ENCODE results near the gene ARHGAP22. TPM values are rescaled to one million over a fixed set of nuclear protein-coding genes. Genes with fewer than 3 reads are reported as not detected.

ARHGAP22 gene
- polyA plus RNA-seq, 3 donors: 1.5 to 7.8 (median 1.9) TPM

- H3K79me2 ChIP-seq (ENCODE audit: insufficient read depth, low read length): no peaks in the 10 kb centered on the region
- H3K4me3 ChIP-seq (replicated peaks in 1 of 3; ENCODE audit: low read depth in 2 of 3, low read length in 3 of 3): no peak overlapping the region
- H2AFZ ChIP-seq (ENCODE audit: insufficient read depth, low read depth, low read length, poor library complexity, severe bottlenecking): no peak overlapping the region
- H3K4me3 Mint-ChIP-seq: no peak overlapping the region
- WGBS (ENCODE audit: insufficient coverage): 100% methylated on average over 7 of the region's 10 CpGs
- intact Hi-C loops (cut with micrococcal nuclease): no loop called here
- H3K4me1 Mint-ChIP-seq: peaks cover 4% of the 10 kb centered on the region
- H3K36me3 Mint-ChIP-seq: no peaks in the 10 kb centered on the region
- no peak overlapping the region for H3K9ac ChIP-seq (ENCODE audit: insufficient read depth, low read length, poor library complexity, severe bottlenecking)
- no peak overlapping the region for H3K27ac ChIP-seq (ENCODE audit: low read depth in 1 of 2, low read length in 2 of 2)
- H3K27me3 Mint-ChIP-seq (ENCODE audit: low read depth in 3 of 3): peaks cover 0 to 4% (median 2%) of the 10 kb centered on the region in 3 donors
- H3K36me3 ChIP-seq (replicated peaks in 1 of 2; ENCODE audit: control insufficient read depth in 1 of 2, insufficient read depth in 2 of 2, low read length in 2 of 2): no peaks in the 10 kb centered on the region
- no peaks in the 10 kb centered on the region for H4K20me1 ChIP-seq (ENCODE audit: insufficient read depth, low read length)
- no peak overlapping the region for H3K27ac Mint-ChIP-seq
- no peaks in the 10 kb centered on the region for H3K9me3 Mint-ChIP-seq
- peaks cover 4 to 5% of the 10 kb centered on the region in 2 donors for H3K4me1 ChIP-seq (ENCODE audit: control insufficient read depth in 1 of 2, insufficient read depth in 2 of 2, low read length in 2 of 2)
- no peak overlapping the region for H3K4me2 ChIP-seq (replicated peaks; ENCODE audit: extremely low read depth, low read length, poor library complexity, severe bottlenecking)
- no peaks in the 10 kb centered on the region for H3K9me3 ChIP-seq (replicated peaks in 1 of 2; ENCODE audit: control insufficient read depth in 1 of 2, insufficient read depth in 1 of 2, low read length in 2 of 2)
- no peak for TF ChIP-seq CTCF (IDR thresholded peaks at IDR 0.05)
- no peak for DNase-seq
- no peaks in the 10 kb centered on the region for H3K27me3 ChIP-seq (ENCODE audit: control insufficient read depth in 2 of 2, insufficient read depth in 2 of 2, low read length in 2 of 2)
Measured at GRCh38 chr10:48547061-48547895, 57.6 kb downstream of the ARHGAP22 start.

GRCh38 chr10:48545462-48546145 is 59.3 kb downstream of the ARHGAP22 start:
- 90% methylated on average over 13 of the region's 14 CpGs for WGBS (ENCODE audit: insufficient coverage)
- Histone ChIP-seq H3K27ac (ENCODE audit: low read depth in 1 of 2, low read length in 2 of 2) (no peak overlapping the region), H3K4me2 (replicated peaks; ENCODE audit: extremely low read depth, low read length, poor library complexity, severe bottlenecking) (no peak overlapping the region), H3K9ac (ENCODE audit: insufficient read depth, low read length, poor library complexity, severe bottlenecking) (no peak overlapping the region), H2AFZ (ENCODE audit: insufficient read depth, low read depth, low read length, poor library complexity, severe bottlenecking) (no peak overlapping the region), H3K79me2 (ENCODE audit: insufficient read depth, low read length) (no peaks in the 10 kb centered on the region), H3K4me1 (ENCODE audit: control insufficient read depth in 1 of 2, insufficient read depth in 2 of 2, low read length in 2 of 2) (no peaks in the 10 kb centered on the region), H3K4me3 (replicated peaks in 1 of 3; ENCODE audit: low read depth in 2 of 3, low read length in 3 of 3) (no peak overlapping the region), H3K9me3 (replicated peaks in 1 of 2; ENCODE audit: control insufficient read depth in 1 of 2, insufficient read depth in 1 of 2, low read length in 2 of 2) (no peaks in the 10 kb centered on the region), H4K20me1 (ENCODE audit: insufficient read depth, low read length) (no peaks in the 10 kb centered on the region), H3K36me3 (replicated peaks in 1 of 2; ENCODE audit: control insufficient read depth in 1 of 2, insufficient read depth in 2 of 2, low read length in 2 of 2) (no peaks in the 10 kb centered on the region), H3K27me3 (ENCODE audit: control insufficient read depth in 2 of 2, insufficient read depth in 2 of 2, low read length in 2 of 2) (no peaks in the 10 kb centered on the region)
- Mint-ChIP-seq H3K27ac (no peak overlapping the region), H3K9me3 (no peaks in the 10 kb centered on the region), H3K36me3 (no peaks in the 10 kb centered on the region), H3K4me3 (no peak overlapping the region), H3K4me1 (no peaks in the 10 kb centered on the region), H3K27me3 (ENCODE audit: low read depth in 3 of 3) (peaks cover 0 to 2% (median 1%) of the 10 kb centered on the region in 3 donors)
- no peak for DNase-seq
- intact Hi-C loops (cut with micrococcal nuclease): no loop called here
- TF ChIP-seq CTCF (IDR thresholded peaks at IDR 0.05): no peak

Measured in CD14-positive monocyte (primary cell).